HG02798 (cell line): ENCODE measurements around the gene EGFL8.
"Not testable (repeated sequence)": the region's sequence is repeated elsewhere in the genome, so short reads cannot be mapped to it uniquely, and the experiment has no call there.

Source experiments
- ATAC-seq: cut with Tn5 transposase; IDR thresholded peaks from one replicate; pipeline ENCODE4 v1.9.1; 2021; ENCODE audit warnings: mild to moderate bottlenecking; ENCODE audit not compliant: unreplicated experiment, poor library complexity

EGFL8 gene

DNA sequence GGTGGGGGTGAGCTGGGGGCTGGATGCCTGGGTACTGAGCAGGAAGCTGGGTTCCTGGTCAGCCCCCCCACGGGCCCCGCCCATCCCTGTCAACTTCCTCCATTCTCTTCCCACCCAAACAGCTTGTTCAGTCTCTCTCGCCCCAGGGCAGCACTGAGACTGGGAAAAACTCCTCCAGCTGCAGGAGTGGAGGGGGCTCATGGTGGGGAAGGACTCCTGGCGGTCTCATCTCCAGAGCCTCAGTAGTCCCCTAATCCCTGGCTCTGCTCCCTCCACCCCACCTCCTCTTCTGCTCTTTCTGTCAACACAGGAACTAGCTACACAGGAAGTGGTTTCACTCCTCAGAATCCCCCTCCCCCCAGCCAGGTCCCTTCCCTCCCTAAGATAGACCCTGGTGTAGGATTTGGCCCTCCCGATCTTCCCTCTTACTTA lies 28.2 kb downstream of the EGFL8 start, which contains the start of gene GPSM3:
Gene GPSM3, minus strand, starts transcription at position 36 of the 432 bp plus-strand sequence. CDS start 130 bp downstream, outside the sequence.
- no peak for ATAC-seq

DNA sequence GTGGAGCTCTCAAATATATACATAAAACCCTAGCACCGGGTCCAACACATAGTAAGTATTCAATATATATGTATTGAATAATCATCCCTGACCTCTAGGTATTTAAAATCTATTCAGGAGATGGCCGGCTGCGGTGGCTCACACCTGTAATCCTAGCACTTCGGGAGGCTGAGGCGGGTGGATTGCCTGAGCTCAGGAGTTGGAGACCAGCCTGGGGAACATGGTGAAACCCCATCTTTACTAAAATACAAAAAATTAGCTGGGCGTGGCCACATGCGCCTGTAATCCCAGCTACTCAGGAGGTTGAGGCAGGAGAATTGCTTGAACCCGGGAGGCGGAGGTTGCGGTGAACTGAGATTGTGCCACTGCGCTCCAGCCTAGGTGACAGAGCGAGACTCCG lies 28.7 kb downstream of the EGFL8 start:
- ATAC-seq: not testable (repeated sequence)

DNA sequence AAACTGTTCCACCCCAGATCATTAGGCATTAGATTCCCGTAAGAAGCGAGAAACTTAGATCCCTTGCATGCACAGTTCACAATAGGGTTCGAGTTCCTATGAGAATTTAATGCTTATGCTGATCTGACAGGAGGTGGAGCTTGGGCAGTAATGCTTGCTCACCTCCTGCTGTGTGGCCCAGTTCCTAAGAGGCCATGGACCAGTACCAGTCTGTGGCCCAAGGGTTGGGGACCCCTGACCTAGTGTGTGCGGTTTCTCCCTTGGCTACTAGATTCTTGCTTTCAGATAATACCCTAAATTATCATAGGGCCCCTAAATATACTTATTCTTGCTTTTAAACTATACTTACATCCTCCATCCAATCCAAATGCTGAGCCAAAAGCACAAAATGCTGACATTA lies 30.0 kb downstream of the EGFL8 start:
- ATAC-seq: no peak

DNA sequence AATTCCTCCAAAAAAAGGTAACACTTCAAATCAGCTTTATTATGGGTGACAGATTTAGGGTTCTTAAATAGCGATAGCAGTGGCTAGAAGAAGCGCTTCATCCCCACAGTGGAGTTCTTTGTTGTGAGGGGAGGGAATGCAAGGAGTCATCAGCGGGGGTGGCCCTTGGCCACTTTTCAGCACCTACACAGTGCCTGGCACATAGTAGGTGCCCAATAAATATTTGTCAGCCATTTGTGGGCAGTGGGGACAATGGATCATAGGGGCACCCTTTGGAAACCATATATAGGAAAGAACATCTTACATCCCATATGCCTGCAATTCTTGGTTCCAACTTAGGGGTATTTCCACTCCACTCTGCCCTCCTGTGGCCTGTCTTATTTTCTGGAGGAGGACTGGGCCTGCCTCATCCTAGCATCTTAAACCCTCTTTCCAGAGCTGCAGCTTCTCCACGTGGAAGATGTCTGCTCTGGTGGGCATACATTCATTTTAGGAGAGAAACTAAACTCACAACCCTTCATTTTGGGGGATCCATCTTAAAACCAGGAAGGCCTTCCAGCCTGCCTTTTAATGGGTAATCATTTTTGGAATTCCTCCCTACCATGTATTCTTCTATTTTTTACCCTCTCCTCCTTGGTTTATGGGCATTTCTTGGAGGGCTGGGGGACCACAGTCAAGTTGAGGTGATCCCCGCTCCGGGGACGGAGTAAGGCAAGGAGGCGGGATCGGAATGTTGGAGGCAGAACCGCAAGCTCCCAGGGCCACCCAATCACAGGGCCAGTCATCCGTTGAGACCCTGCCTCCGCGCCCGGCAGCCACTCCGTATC lies 30.6 kb downstream of the EGFL8 start:
- ATAC-seq: no peak

DNA sequence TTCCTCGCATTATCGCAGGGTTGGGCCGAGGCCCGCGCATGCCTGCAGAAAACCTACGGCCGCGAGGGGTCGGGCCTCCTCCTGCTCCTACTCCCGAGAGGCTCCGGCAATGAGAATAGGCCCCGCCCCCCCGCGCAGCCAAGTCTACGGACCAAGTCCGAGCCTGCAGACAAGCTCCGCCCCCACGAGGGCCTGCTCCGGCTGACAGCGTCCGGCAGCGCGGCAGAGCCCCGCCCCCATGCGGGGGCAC lies 31.2 kb downstream of the EGFL8 start:
- ATAC-seq: peak; percentile 89

DNA sequence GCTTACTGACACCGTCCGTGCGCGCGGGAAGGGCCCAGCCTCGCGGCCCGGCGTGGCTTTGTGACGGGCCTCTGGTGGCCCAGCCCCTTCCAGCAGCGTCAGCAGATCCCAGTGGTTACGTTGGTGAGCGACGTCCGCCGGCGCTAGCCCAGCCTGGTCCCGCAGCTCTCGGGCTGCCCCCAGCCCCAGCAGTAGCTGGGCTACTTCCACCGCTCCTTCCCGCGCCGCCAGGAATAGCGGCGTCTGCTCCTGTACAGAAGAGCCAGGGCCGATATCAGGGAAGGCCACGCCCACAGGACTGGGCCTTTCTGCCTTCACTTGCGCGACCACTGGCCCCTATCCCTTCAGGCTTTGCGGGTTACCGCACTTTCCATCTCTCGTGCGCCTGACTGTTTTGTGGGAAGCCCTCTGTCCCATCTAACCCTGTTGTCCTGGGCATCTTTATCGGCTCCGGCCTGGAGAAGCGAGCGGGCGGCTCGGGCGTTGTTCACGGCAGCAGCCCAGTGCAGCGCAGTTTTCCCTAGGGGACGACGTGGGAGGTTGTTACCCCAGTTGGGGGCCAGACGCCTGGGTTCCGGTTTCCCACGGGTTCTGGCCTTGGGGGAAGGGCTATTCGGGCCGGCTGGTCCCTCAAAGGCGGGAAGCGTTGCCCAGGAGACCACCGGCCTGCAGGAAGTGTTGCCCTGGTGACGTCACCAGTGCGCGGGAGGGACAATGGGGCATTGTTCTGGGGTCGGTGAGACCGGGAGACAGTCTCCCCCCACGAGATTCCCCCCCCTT lies 31.7 kb downstream of the EGFL8 start:
- ATAC-seq: peak; percentile 13

DNA sequence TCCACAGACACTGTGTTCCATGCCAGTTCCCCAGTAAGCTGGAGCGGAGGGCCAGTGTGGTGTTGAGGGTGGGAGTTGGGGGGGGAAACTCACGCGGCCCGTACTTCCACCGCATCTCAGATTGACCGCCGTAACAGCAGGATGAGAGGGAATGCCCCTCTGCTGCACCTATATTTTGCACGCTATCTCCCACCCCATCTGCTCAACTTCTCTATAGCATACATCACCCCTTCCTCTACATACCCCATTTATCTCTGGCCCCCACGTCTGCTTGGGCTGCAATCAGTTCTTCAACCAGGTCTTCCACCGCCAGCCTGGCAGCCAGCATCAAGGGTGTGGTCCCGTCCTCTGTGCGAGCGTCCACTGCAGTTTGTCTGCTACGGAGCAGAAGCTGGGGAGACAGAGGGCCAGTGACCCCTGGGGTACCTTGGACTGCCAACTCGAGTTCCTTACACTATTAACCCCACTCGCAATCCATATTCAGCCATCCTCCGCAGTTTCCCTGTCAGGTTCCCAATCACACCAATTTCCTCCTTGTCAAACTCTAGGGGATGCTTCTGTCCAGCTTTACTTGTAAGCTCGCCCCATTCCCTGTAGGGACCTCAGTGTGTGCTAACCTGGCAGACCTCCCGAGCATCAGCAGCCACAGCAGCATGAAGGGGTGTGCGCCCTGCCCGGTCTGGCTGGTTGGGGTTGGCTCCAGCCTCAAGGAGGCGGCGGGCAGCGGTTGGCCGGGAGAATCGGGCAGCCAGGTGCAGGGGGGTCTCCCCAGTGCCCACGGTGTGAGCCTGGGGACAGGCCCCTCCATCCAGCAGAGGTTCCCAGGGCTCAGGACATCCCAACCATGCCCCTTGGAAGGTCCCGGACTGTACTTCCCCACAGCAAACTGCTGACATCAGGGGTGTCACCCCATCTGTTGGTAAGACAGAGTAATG lies 32.6 kb downstream of the EGFL8 start:
- ATAC-seq: no peak

DNA sequence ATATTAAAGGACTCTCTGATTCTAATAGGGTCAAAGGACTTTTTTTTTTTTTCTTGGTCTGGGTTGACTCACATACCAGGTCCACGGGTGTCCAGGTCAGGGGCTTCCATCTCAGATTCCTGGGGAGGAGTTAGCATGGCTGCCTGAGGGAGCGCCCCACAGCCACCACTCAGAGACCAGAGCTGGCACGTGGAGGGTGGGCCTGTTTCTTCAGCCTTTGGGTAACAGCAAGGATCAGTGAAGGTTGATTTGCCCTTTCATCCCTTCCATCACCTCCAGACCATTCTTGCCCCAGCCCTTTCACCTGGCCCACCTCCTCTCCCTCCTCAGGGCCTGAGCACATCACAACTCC lies 33.9 kb downstream of the EGFL8 start:
- ATAC-seq: no peak

DNA sequence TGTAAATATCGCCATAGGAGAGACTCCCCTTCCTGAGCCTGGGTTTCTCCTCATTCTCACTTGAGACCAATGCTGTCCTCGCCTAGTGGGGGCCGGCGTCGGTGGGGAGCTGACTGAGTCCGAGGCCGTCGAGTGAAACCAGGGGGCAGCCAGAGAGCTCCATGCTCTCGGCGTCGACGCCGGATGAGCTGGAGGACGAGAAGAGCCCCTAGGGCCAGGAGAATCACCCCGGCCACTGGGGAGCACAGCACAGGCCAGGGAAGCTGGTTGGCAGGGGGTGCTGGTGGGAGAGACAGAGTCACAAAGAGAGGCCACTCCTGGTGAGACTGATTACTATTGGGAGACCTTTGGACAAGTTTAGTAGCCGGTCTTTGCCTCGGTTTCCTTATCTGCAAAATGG lies 34.5 kb downstream of the EGFL8 start:
- no peak for ATAC-seq

DNA sequence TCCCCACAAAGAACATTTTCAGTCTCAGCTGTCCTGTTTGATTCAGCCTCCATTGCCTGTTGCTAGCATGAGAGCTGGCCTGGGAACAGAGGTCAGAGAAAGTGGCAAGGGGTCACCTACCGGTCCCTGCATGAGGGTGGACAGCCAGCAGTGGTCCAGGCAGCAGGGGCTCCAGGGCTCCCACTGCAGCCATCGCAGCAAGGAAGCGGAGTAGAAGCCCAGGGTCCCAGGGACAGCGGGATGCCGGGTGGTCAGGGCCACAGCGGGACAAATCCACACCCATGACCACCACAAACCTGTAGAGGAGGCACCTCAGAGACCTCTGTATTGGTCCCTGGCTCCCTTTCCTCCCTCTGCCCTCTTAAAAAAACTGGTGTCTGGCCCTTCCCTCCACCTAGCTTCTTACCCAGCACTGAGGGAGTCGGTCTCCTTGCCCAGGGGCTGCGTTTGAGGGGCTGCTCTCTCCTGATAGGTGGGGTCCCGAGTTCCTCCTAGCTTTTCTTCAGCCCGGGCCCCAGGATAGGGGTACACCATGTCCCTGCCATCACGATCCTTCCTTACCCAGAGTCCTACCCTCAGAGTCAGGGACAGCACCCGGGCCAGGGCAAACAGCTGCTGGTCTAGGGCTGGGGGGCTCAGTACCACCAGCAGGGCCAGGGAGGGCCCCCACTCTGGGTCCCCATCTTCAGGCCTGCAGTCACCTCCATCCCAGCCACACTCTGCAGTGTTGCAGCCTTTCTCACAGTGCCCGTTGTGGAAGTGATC lies 36.5 kb downstream of the EGFL8 start:
- no peak for ATAC-seq

DNA sequence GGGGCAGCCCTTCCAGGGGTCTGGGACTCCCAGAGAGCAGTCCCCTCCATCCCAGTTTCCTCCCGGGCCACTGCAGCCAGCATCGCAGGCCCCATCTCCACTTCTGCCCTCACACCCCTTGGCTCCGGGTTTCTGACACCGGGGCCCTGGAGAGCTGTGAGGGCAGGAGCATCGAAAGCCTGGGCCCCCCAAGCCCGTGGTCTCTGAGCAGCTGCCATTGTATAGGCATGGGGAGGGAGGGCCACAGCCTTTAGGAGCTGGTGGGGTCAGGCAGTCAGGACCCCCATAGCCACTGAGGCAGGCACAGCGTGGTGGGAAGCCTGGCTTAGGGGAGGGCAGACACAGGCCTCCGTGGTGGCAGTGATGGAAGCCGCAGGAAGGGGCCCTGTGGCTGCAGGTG lies 37.8 kb downstream of the EGFL8 start:
- no peak for ATAC-seq

DNA sequence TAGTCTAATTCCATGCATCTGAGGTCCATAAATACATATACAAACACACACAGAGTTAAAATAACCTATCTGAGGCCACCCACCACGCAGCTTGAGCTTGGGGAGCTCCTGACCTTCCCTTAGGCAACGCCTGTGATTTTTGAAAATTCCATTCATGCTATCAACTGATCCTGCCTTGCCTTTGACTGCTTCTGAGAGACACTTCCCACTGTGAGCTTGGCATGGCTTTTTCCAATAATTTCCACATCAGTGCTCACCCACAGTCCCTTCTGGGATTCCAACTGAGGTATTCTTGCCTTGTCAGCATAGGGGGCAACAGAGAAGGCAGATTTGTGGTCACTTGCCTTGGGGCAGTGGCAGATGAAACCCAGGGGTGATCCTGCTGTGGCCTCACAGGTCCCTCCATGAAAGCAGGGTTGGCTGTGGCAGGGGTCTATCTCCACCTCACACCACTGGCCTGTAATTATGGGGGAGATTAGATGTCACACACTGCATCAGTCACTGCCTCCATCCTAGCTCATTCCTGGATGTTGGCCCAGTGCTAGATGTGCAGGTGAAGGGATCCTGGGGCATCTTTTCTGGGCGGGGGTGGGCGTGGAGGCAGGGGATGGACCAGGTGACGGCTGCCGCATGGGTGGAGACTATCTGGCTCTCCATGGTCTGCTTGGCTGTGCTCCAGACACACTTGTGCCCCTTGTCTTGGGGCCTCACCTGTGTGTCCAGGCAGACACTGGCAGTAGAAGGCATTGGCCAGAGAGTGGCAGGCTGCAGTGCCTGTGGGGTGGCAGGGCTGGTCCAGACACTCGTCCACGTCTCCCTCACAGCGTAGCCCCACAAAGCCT lies 39.3 kb downstream of the EGFL8 start:
- ATAC-seq: no peak

DNA sequence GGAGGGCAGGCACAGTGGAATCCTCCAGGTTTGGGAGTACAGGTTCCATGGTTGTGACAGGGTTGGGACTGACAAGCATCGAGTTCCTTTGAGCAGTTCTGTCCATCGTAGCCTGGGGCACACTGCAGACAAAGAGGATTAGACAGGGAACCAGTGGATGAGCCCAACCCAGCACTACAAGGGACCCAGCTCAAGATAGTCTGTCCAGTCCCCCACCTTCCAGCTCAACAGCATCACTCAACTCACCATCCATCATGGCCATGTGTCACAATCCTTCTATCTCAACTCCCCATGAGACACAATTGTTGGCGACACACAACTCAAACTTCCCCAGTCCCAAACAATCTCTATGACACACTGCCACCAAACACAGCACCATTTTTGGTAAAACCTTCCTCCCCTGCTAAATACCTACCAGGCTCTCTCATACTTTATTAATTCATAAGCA lies 39.9 kb downstream of the EGFL8 start:
- ATAC-seq: no peak

DNA sequence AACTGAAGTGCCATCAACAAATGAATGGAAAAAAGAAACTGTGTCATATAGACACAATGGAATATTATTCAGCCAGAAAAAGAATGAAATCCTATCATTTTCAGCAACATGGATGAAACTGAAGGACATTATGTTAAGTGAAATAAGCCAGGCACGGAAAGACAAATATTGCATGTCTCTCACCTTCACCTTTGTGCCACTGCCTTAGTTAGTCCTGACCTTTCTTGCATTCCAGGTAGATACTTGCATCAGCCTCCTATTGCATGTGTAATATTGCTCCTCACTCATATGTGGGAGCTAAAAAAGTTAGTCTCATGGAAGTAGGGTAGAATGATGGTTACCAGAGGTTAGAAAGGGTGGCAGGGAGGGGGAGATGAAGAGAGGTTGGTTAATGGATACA lies 44.6 kb downstream of the EGFL8 start:
- no peak for ATAC-seq

DNA sequence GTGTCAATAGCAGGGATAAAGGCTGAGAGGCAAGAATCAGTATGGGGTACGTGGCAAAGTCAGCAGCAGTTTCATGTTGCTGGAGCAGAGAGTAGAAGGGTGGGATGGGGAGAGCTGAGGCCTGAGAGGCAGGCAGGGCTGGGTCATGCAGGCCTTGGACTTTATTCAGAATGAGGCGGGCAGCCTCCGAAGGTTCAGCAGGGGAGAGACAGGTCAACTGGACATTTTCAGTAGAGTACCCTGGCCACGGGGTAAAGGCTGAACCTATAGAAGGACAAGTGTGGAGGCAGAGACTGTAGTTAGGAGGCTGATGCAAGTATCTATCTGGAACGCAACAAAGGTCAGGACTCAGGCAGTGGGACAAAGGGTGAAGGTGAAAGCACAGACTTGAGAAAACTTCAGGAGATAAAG lies 45.8 kb downstream of the EGFL8 start:
- ATAC-seq: no peak

DNA sequence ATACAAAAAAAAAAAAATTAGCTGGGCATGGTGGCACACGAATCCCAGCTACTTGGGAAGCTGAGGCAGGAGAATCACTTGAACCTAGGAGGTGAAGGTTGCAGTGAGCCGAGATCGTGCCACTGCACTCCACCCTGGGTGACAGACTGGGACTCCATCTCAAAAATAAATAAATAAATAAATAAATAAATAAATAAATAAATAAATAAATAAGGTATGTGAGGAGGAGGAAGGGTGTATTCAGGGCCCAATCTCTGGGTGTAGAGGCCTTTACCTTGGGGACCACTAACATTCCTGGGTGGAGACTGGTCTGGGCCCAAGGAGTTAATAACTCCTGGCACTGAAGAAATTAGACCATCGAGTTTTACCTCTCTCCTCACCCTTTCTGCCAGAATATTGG lies 47.0 kb downstream of the EGFL8 start:
- ATAC-seq: not testable (repeated sequence)

DNA sequence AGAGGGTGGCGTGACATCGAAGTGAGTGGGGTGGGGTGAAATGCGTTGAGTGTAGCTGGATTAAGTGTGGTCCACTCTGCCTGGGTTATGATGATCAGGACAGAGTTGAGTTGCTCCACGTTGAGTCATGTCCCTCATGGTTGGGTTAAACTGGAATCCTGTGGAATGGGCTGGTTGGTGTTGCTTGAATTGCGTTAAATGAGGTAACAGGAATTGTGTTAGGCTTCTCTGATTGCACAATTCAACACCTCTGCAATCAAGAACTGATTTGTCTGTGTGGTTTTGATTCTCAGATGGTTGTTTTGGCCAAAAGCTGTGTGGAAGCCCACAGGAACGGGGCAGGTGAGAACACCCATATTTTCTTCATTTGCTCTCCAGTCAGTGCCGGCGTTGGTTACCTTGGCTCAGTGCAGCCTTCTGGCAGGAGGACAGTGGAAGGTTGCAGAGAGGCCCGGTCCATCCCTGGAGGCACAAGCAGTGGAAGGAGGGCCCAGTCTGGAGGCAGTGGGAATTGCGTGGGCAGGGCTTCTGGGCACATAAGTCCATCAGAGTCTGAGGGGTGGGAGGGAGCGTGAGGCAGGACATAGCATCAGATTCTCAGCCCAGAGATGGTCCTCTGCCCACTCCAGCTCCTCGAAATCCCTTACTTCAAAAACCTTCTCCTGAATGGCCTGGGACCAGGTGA lies 47.8 kb downstream of the EGFL8 start:
- no peak for ATAC-seq

DNA sequence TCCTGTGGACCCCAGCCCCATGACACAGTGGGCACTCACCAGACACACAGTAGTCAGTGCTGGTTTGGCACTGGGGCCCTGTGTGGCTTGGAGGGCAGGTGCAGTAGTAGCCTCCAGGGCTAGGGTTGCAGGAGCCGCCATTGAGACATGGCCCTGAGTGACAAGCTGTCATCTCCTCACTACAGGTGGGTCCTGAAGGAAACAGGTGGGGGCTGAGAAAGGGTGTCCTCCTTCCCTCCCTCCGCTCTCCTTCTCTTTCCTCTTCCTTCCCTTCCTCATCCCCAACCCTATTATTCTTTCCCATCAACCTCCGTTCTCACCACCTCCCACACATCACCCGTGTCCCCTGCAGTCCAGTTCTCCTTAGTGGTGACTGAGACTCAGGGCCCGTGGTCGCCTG lies 49.3 kb downstream of the EGFL8 start:
- no peak for ATAC-seq

DNA sequence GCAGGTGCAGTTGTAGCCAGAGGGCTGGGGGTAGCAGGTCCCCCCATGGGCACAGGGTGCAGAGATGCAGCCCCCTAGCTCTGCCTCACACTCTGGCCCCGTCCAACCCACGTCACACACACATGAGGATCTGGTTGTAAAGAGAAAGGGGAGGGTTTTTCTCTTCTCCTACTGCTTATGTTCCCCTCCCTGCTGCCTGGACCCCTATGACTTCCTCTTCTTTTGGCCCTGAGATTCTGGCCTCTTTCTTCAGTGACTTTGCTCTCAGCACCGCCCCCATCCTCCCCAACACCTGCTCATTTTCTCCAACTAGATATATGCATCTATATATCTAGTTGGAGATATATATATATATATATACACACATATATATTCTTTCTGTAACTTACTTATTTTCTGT lies 49.7 kb downstream of the EGFL8 start:
- ATAC-seq: no peak
